ENCODE results near the gene PKN1. TPM values are rescaled to one million over a fixed set of nuclear protein-coding genes. Genes with fewer than 3 reads are reported as not detected.
A peak's percentile ranks its signal among the peaks of the same experiment; 100 is the strongest.

The PKN1 gene
- total RNA-seq, 1 donor: 164 TPM

DNA sequence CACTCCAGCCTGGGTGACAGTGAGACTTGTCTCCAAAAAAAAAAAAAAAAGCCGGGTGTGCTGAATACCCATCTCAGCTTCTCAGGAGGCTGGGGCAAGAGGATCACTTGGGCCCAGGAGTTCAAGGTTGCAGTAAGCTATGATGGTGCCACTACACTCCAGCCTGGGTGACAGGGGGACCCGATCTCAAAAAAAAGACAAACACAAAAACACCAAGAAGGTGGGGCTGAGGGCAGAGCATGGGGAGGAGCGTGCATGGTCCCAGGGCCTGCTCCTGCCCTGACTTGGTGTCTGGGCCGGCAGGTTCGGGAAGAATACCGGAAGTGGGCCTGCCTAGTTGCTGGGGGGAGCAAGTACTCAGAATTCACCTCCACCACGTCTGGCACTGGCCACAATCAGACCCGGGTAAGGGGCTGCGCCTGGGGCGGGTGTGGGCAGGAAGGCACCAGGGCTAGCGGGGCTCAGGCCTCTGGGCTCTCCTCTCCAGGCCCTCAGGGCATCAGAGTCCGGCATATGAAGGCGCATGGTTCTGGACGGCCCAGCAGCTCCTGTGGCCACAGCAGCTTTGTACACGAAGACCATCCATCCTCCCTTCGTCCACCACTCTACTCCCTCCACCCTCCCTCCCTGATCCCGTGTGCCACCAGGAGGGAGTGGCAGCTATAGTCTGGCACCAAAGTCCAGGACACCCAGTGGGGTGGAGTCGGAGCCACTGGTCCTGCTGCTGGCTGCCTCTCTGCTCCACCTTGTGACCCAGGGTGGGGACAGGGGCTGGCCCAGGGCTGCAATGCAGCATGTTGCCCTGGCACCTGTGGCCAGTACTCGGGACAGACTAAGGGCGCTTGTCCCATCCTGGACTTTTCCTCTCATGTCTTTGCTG lies 25.3 kb upstream of the PKN1 start:
- H3K4me3 ChIP-seq (ENCODE audit: low read depth, low read length): no peak overlapping the region
- no peak for DNase-seq (ENCODE audit: low read depth)
- TF ChIP-seq CTCF (IDR thresholded peaks at IDR 0.05; ENCODE audit: insufficient read depth, low read length): no peak

- no peak for TF ChIP-seq CTCF (IDR thresholded peaks at IDR 0.05; ENCODE audit: insufficient read depth, low read length)
- peak; percentile 10 for DNase-seq (ENCODE audit: low read depth)
- no peak overlapping the region for H3K4me3 ChIP-seq (ENCODE audit: low read depth, low read length)
Observed at GRCh38 chr19:14408491-14409145, 24.5 kb upstream of the PKN1 start.

DNA sequence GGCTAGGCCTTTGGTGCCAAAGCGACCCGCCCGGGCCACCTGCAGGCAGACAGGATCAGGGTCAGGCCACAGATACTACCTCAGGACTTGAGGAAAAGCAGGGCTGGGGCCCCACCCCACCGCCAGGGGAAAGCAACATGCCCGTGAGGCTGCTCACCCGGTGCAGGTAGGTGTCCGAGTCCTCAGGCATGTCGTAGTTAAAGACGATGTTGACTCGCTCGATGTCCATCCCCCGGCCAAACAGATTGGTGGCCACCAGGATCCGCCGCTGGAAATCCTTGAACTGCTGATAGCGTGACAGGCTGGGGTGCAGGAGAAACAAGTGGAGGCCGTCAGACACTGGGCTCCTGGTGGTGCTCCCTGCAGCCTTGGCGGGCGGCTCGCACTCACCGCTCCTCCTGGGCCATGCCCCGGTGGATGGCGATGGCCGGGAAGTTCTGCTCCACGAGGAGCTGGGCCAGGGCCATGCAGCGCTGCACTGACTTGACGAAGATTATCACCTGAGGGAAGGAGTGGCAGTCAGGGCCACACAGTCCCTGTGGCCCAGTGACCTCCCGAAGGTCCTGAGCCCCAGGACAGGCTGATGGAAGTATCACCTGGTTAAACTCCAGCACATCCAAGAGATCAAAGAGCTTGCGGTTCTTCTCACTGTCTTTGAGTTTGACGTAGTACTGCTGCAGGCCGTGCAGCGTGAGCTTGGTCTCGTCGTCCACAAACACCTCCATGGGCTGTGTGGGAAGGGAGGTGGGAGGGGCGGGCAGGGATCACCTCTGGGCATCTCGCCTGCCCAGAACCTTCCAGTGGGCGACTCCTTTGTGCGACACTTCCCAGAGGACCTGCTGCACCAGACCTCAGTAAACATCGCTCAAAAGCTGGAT lies 23.7 kb upstream of the PKN1 start:
- no peak for DNase-seq (ENCODE audit: low read depth)
- H3K4me3 ChIP-seq (ENCODE audit: low read depth, low read length): no peak overlapping the region
- no peak for TF ChIP-seq CTCF (IDR thresholded peaks at IDR 0.05; ENCODE audit: insufficient read depth, low read length)

DNA sequence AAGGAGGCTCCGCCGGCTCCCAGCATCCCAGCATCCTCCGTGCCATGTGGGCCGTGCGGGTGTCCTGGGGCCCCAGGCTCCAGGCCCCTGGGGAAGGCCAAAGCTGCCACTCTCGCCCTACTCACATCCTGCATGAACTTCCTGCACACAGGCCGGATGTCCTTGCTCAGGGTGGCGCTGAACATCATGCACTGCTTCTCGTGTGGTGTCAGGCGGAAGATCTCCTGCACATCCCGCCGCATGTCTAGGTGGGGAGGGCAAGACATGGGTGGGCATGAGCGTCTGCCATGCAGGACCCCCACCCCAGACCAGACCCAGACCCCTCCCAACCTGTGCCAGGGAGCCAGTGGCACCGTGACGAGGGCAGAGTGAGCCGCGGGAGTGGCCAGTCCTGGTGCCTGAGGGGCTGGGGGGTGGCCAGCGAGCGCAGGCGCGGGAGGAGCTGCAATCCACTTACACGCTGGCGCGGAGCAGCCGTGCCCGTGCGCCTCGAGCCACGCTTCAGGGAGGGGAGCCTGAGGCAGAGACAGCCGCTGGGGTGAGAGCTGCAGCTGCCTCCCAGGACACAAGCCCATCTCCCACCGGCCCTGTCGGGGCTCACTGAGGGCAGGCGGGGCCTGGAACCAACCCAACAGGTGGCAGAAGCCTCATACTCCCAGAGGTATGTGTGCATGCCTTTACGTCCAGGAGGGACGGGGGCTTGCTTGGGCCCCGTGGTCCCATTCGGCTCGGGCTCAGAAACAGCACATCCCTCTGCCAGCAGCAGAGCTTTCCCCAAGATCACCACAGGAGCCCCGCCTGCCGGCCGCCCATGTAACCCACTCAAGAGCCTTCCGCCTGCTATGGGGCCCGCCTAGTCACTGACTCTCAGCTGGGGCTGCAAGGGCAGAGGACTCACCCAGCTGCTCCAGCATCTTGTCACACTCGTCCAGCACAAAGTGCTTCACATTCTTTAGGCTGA lies 22.7 kb upstream of the PKN1 start:
- TF ChIP-seq CTCF (IDR thresholded peaks at IDR 0.05; ENCODE audit: insufficient read depth, low read length): no peak
- DNase-seq (ENCODE audit: low read depth): no peak
- H3K4me3 ChIP-seq (ENCODE audit: low read depth, low read length): no peak overlapping the region

- TF ChIP-seq CTCF (IDR thresholded peaks at IDR 0.05; ENCODE audit: insufficient read depth, low read length): no peak
- no peak overlapping the region for H3K4me3 ChIP-seq (ENCODE audit: low read depth, low read length)
- no peak for DNase-seq (ENCODE audit: low read depth)
Observed at GRCh38 chr19:14411161-14411937, 21.8 kb upstream of the PKN1 start.
